A673 (cell line): Measurements from ENCODE around the gene SMOC1. TPM values are rescaled to one million over a fixed set of nuclear protein-coding genes. Genes with fewer than 3 reads are reported as not detected.

ENCODE experiments used
- BruUV-seq: library from RNA; stranded (reverse); fragments of 400-500 nt; replicated peaks from 2 replicates; lab custom pipeline; 2021; lab: Mats Ljungman, UMichigan
- CTCF ChIA-PET: fragments of 300-600 bp; sonication (Branson Sonifier 250); formaldehyde crosslinking; loops from one replicate; lab custom pipeline; 2022; ENCODE audit warnings: antibody characterized with exemption; lab: Charles Lee
- POLR2A ChIA-PET: fragments of 300-600 bp; sonication (Branson Sonifier 250); formaldehyde crosslinking; loops from one replicate; lab custom pipeline; 2022; ENCODE audit warnings: antibody characterized with exemption; ENCODE audit not compliant: low non-redundant PET; lab: Charles Lee
- DNase-seq: peaks from one replicate; pipeline ENCODE4 v3.0.0-alpha.2; 2015; ENCODE audit warnings: low spot score
- H3K27ac ChIP-seq: fragments of 200-600 bp; sonication (generic); 2 replicates; pipeline ENCODE4 v1.5.1; 2016; ENCODE audit warnings: mixed run types, low read depth, mild to moderate bottlenecking, mixed read lengths, antibody characterized with exemption, low read length; ENCODE audit not compliant: poor library complexity, severe bottlenecking
- H3K27me3 ChIP-seq: fragments of 200-600 bp; sonication (generic); replicated peaks from 2 replicates; pipeline ENCODE4 v1.6.1; 2017; ENCODE audit warnings: mixed run types, low read depth, mild to moderate bottlenecking, mixed read lengths, antibody characterized with exemption, low read length; ENCODE audit not compliant: insufficient read depth, poor library complexity
- H3K36me3 ChIP-seq: fragments of 200-600 bp; sonication (generic); 2 replicates; pipeline ENCODE4 v1.6.1; 2016; ENCODE audit warnings: mixed run types, mild to moderate bottlenecking, mixed read lengths, antibody characterized with exemption, low read length; ENCODE audit not compliant: insufficient read depth, poor library complexity, severe bottlenecking
- H3K4me1 ChIP-seq: fragments of 200-600 bp; sonication (generic); 2 replicates; pipeline ENCODE4 v1.6.1; 2017; ENCODE audit warnings: mixed run types, mild to moderate bottlenecking, mixed read lengths, antibody characterized with exemption, low read length; ENCODE audit not compliant: insufficient read depth, poor library complexity, severe bottlenecking
- H3K4me3 ChIP-seq: fragments of 200-600 bp; sonication (generic); 2 replicates; pipeline ENCODE4 v1.5.1; 2016; ENCODE audit warnings: low read depth, mixed run types, mild to moderate bottlenecking, mixed read lengths, low read length; ENCODE audit not compliant: poor library complexity, severe bottlenecking
- H3K9me3 ChIP-seq: fragments of 200-600 bp; sonication (generic); 2 replicates; pipeline ENCODE4 v1.6.1; 2016; ENCODE audit warnings: mixed run types, low read depth, mild to moderate bottlenecking, mixed read lengths, antibody characterized with exemption, low read length; ENCODE audit not compliant: poor library complexity, severe bottlenecking
- CTCF ChIP-seq: fragments of 300-800, 200-600 bp; sonication (generic); conservative IDR thresholded peaks from 2 replicates; pipeline ENCODE4 v1.5.1; 2017; ENCODE audit warnings: low read depth, mild to moderate bottlenecking, antibody characterized with exemption, low read length, moderate library complexity, mixed read lengths
- EZH2 ChIP-seq: fragments of 200-600 bp; sonication (generic); IDR thresholded peaks from 2 replicates; pipeline ENCODE4 v1.6.1; 2017; ENCODE audit warnings: borderline replicate concordance, low read depth, mild to moderate bottlenecking, mixed read lengths, antibody characterized with exemption, low read length; ENCODE audit not compliant: poor library complexity, severe bottlenecking
- intact Hi-C: fragments of 100-400 bp; cut with micrococcal nuclease; formaldehyde crosslinking; loops from one replicate; pipeline ENCODE4 v1.10.0; 2022; ENCODE audit not compliant: unreplicated experiment
- total RNA-seq: library from RNA; stranded (reverse); gene quantifications from 2 replicates; pipeline ENCODE4 v1.2.3, GENCODE V29; 2021

SMOC1 gene
- total RNA-seq, 1 experiment from 2014 or later, result not detected

GRCh38 chr14:69922198-69922597 lies 43.0 kb downstream of the SMOC1 start:
- no TSS peak for BruUV-seq
- Histone ChIP-seq H3K9me3 (no peaks in the 10 kb centered on the region), H3K27me3 (peaks cover 48% of the 10 kb centered on the region), H3K4me3 (no peak overlapping the region), H3K4me1 (no peaks in the 10 kb centered on the region), H3K36me3 (no peaks in the 10 kb centered on the region), H3K27ac (no peak overlapping the region)
- TF ChIP-seq CTCF, result no peak
- no peak for TF ChIP-seq EZH2
- ChIA-PET CTCF (no interaction called here), POLR2A (no interaction called here)
- DNase-seq, result no peak
- intact Hi-C loops, result no loop called here

GRCh38 chr14:69924201-69924600 lies 45.0 kb downstream of the SMOC1 start:
- no peak overlapping the region for H3K27ac ChIP-seq
- no peak for DNase-seq
- CTCF ChIA-PET, result interaction anchor here (0.6 kb wide), 1 partner anchor 73 kb away, joined by 5 read pairs; no protein-coding TSS in a partner anchor
- intact Hi-C loops, result no loop called here
- peaks cover 50% of the 10 kb centered on the region for H3K27me3 ChIP-seq
- TF ChIP-seq CTCF, result no peak
- no peak for TF ChIP-seq EZH2
- no peaks in the 10 kb centered on the region for H3K4me1 ChIP-seq
- H3K4me3 ChIP-seq, result no peak overlapping the region
- no TSS peak for BruUV-seq
- POLR2A ChIA-PET, result interaction anchor here (0.6 kb wide), 1 partner anchor 771 kb away, joined by 13 read pairs; the partner anchor contains the start of gene DCAF5
- H3K36me3 ChIP-seq, result no peaks in the 10 kb centered on the region
- no peaks in the 10 kb centered on the region for H3K9me3 ChIP-seq

- BruUV-seq, result no TSS peak
- POLR2A ChIA-PET, result no interaction called here
- no peaks in the 10 kb centered on the region for H3K9me3 ChIP-seq
- peaks cover 70% of the 10 kb centered on the region for H3K27me3 ChIP-seq
- TF ChIP-seq CTCF (no peak), EZH2 (no peak)
- H3K27ac ChIP-seq, result no peak overlapping the region
- H3K36me3 ChIP-seq, result no peaks in the 10 kb centered on the region
- CTCF ChIA-PET, result no interaction called here
- no peak overlapping the region for H3K4me3 ChIP-seq
- intact Hi-C loops, result no loop called here
- no peak for DNase-seq
- H3K4me1 ChIP-seq, result no peaks in the 10 kb centered on the region
Observed at GRCh38 chr14:69928111-69928523, 48.9 kb downstream of the SMOC1 start.
